ENCODE measurements around the gene ADAMTS4. TPM values are rescaled to one million over a fixed set of nuclear protein-coding genes. Genes with fewer than 3 reads are reported as not detected.

The ADAMTS4 gene
- total RNA-seq, 1 experiment from 2014 or later, result 7.0 TPM

GRCh38 chr1:161168906-161169305 lies 29.9 kb downstream of the ADAMTS4 start:
- H3K56ac ChIP-seq (ENCODE audit: insufficient read length, low read depth, low read length), result no peak overlapping the region
- H3K14ac ChIP-seq (ENCODE audit: insufficient read depth, low read length), result no peak overlapping the region
- no peak overlapping the region for H3K23ac ChIP-seq (ENCODE audit: insufficient read length, low read depth, low read length)
- no peaks in the 10 kb centered on the region for H3K4me1 ChIP-seq (ENCODE audit: insufficient read depth, low read length)
- H3K79me2 ChIP-seq (ENCODE audit: insufficient read depth, low read length), result no peaks in the 10 kb centered on the region
- TF ChIP-seq, protein P1, sequence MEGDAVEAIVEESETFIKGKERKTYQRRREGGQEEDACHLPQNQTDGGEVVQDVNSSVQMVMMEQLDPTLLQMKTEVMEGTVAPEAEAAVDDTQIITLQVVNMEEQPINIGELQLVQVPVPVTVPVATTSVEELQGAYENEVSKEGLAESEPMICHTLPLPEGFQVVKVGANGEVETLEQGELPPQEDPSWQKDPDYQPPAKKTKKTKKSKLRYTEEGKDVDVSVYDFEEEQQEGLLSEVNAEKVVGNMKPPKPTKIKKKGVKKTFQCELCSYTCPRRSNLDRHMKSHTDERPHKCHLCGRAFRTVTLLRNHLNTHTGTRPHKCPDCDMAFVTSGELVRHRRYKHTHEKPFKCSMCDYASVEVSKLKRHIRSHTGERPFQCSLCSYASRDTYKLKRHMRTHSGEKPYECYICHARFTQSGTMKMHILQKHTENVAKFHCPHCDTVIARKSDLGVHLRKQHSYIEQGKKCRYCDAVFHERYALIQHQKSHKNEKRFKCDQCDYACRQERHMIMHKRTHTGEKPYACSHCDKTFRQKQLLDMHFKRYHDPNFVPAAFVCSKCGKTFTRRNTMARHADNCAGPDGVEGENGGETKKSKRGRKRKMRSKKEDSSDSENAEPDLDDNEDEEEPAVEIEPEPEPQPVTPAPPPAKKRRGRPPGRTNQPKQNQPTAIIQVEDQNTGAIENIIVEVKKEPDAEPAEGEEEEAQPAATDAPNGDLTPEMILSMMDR (conservative IDR thresholded peaks at IDR 0.05), result no peak
- H2BK20ac ChIP-seq (ENCODE audit: low read depth, low read length, poor library complexity, severe bottlenecking), result no peak overlapping the region
- no peak overlapping the region for H2BK12ac ChIP-seq (ENCODE audit: insufficient read length, low read depth, low read length)
- peaks cover 11% of the 10 kb centered on the region for H3K23me2 ChIP-seq (ENCODE audit: insufficient read length, low read depth, low read length, poor library complexity, severe bottlenecking)
- no peak overlapping the region for H3K4me2 ChIP-seq (ENCODE audit: insufficient read depth, insufficient read length, low read length)
- no peak overlapping the region for H4K8ac ChIP-seq (replicated peaks; ENCODE audit: insufficient read length, low read depth, low read length)
- no peaks in the 10 kb centered on the region for H3K79me1 ChIP-seq (ENCODE audit: insufficient read depth, low read depth, low read length, poor library complexity, severe bottlenecking)
- H3K27ac Mint-ChIP-seq, result no peak overlapping the region; a peak in 1 of 7 replicates
- no peak overlapping the region for H2BK120ac ChIP-seq (ENCODE audit: low read depth, low read length, poor library complexity, severe bottlenecking)
- no peak overlapping the region for H3K9ac ChIP-seq (ENCODE audit: extremely low read depth, insufficient read length, low read length)
- no peak overlapping the region for H2BK15ac ChIP-seq (ENCODE audit: low read depth, low read length)
- peak overlapping the region in 1 of 2 experiments; percentile 90; a peak in 2 of 5 replicates for H3K4me3 Mint-ChIP-seq
- H2AFZ ChIP-seq (ENCODE audit: low read length), result no peak overlapping the region
- no peaks in the 10 kb centered on the region for H4K20me1 ChIP-seq (ENCODE audit: control insufficient read depth, insufficient read depth, insufficient read length)
- H3K27me3 Mint-ChIP-seq (ENCODE audit: low read depth), result no peaks in the 10 kb centered on the region; the same call in 1 of the 2 replicates
- no peak overlapping the region for H4K5ac ChIP-seq (ENCODE audit: insufficient read length, low read depth, low read length)
- DNase-seq, result no peak
- no peak overlapping the region for H3K27ac ChIP-seq (ENCODE audit: insufficient read length, low read depth, low read length)
- H3K9me3 ChIP-seq (ENCODE audit: control insufficient read depth, low read depth, low read length), result no peaks in the 10 kb centered on the region
- H4K91ac ChIP-seq (ENCODE audit: insufficient read length, low read depth, low read length), result no peak overlapping the region
- no CpG with 5 or more reads among the region's 9 CpGs for WGBS (ENCODE audit: extremely low coverage, insufficient read length, low lambda C conversion rate)
- no peak overlapping the region for H2AK5ac ChIP-seq (ENCODE audit: insufficient read length, low read length)
- no peak overlapping the region for H3T11ph ChIP-seq (ENCODE audit: low read length)
- no peaks in the 10 kb centered on the region for H3K9me3 Mint-ChIP-seq
- peaks cover 21 to 62% (median 59%) of the 10 kb centered on the region in 3 experiments; a peak in 6 of 7 replicates for H3K36me3 Mint-ChIP-seq (ENCODE audit: insufficient read depth in 1 of 3, low read depth in 3 of 3)
- no peak overlapping the region for H3K4ac ChIP-seq (ENCODE audit: low read depth, low read length)
- H3K27me3 ChIP-seq (ENCODE audit: insufficient read depth, low read length), result no peaks in the 10 kb centered on the region
- peaks cover 14 to 22% of the 10 kb centered on the region in 2 experiments for H3K4me1 Mint-ChIP-seq
- H3K18ac ChIP-seq (ENCODE audit: insufficient read length, low read depth, low read length), result no peak overlapping the region
- no peak overlapping the region for H2BK5ac ChIP-seq (ENCODE audit: insufficient read length, low read length)
